NCI-H748 (cell line): ENCODE data around the gene ZNF576.
"Not testable (repeated sequence)": the region's sequence is repeated elsewhere in the genome, so short reads cannot be mapped to it uniquely, and the experiment has no call there.

ENCODE experiments used
- DNase-seq: peaks from one replicate; lab custom pipeline; 2025; ENCODE audit not compliant: unreplicated experiment; lab: John Stamatoyannopoulos, UW

The ZNF576 gene

GRCh38 chr19:43595999-43596841, at the start of gene ZNF576, which contains the start of gene IRGQ:
Gene ZNF576 (plus strand): TSS chr19:43596595. CDS start chr19:43597109, 514 bp downstream.
Gene IRGQ (minus strand): TSS chr19:43596134. CDS start chr19:43595338, 796 bp downstream.
- peak; percentile 100 for DNase-seq

- DNase-seq, result not testable (repeated sequence)
Observed at GRCh38 chr19:43547926-43548325, 48.5 kb upstream of the ZNF576 start.

- DNase-seq, result no peak
Observed at GRCh38 chr19:43548706-43549105, 47.7 kb upstream of the ZNF576 start.

GRCh38 chr19:43551399-43552197, 44.8 kb upstream of the ZNF576 start:
- no peak for DNase-seq

GRCh38 chr19:43552198-43552450, 44.3 kb upstream of the ZNF576 start:
- DNase-seq, result no peak

- DNase-seq, result no peak
Observed at GRCh38 chr19:43552616-43553015, 43.8 kb upstream of the ZNF576 start.

- no peak for DNase-seq
Observed at GRCh38 chr19:43553656-43554055, 42.7 kb upstream of the ZNF576 start.

GRCh38 chr19:43554317-43554895, 42.0 kb upstream of the ZNF576 start:
- no peak for DNase-seq

- DNase-seq, result peak; percentile 65
Observed at GRCh38 chr19:43555185-43555770, 41.1 kb upstream of the ZNF576 start.

- DNase-seq, result no peak
Observed at GRCh38 chr19:43560687-43561086, 35.7 kb upstream of the ZNF576 start.

GRCh38 chr19:43561139-43561970, 35.0 kb upstream of the ZNF576 start:
- no peak for DNase-seq

- DNase-seq, result no peak
Observed at GRCh38 chr19:43562226-43562697, 34.1 kb upstream of the ZNF576 start.

- DNase-seq, result peak; percentile 26
Observed at GRCh38 chr19:43562698-43563241, 33.6 kb upstream of the ZNF576 start.

- no peak for DNase-seq
Observed at GRCh38 chr19:43563816-43564457, 32.5 kb upstream of the ZNF576 start.

- DNase-seq, result no peak
Observed at GRCh38 chr19:43564800-43565199, 31.6 kb upstream of the ZNF576 start.

GRCh38 chr19:43569657-43570056, 26.7 kb upstream of the ZNF576 start:
- DNase-seq, result no peak

- peak; percentile 89 for DNase-seq
Observed at GRCh38 chr19:43570174-43570791, 26.1 kb upstream of the ZNF576 start.

GRCh38 chr19:43572171-43572588, 24.2 kb upstream of the ZNF576 start:
- peak; percentile 98 for DNase-seq
